Right renal cortex interstitium (tissue), 3 donors: ENCODE measurements around the gene SRSF2. TPM values are rescaled to one million over a fixed set of nuclear protein-coding genes. Genes with fewer than 3 reads are reported as not detected.
"Not testable (repeated sequence)": the region's sequence is repeated elsewhere in the genome, so short reads cannot be mapped to it uniquely, and the experiment has no call there.

Source experiments
- DNase-seq, 3 donors: peaks; one replicate each; pipeline ENCODE4 v3.0.0-alpha.2; 2013; ENCODE audit warnings: low read depth in 3 of 3, low spot score in 2 of 3
- polyA plus RNA-seq, 3 donors: library from polyadenylated mRNA; unstranded; fragments of 120-200 nt; gene quantifications; one replicate each; pipeline ENCODE4 v1.2.1, GENCODE V29; 2013; ENCODE audit not compliant: insufficient read length in 3 of 3

Gene SRSF2
- polyA plus RNA-seq, 3 donors: 395 to 434 (median 415) TPM

DNA sequence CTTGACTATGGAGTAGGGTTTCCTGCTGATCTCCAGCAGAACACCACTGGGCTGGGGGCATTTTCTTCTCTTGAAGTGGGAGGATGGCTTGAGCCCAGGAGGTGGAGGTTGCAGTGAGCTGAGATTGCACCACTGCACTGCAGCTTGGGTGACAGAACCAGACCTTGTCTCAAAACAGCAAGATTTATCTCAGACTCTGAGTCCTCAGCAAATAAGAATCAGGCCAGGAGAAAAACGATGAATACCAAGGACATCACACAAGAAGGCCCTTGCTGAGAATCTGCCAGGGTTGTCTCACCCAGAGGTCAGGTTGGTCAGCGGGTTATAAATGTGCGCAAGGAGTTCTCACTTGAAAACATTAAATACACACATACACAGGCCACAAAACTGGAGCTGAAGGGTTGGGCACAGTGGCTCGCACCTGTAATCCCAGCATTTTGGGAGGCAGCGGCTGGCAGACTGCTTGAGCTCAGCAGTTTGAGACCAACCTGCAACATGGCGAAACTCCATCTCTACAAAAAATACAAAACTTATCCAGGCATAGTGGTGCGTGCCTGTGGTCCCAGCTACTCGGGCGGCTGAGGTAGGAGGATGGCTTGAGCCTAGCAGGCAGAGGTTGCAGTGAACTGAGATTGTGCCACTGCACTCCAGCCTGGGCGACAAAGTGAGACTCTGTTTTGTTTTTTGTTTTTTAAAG lies 34.0 kb downstream of the SRSF2 start:
- DNase-seq: no peak

DNA sequence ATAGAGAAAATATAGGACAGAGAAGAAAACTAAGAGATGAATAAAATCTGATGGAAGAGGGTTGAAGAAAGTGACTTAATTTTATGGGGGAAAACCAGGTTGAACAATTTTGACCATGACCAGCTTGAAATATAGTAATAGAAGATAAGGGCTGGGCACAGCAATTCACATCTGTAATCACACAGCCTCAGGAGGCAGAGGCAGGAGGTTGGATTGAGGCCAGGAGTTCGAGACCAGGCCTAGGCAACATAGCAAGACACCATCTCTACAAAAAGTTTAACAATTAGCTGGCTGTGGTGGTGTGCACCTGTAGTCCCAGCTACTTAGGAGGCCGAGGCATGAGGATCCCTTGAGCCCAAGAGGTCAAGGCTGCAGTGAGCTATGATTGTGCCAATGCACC lies 35.1 kb downstream of the SRSF2 start:
- DNase-seq: no peak

DNA sequence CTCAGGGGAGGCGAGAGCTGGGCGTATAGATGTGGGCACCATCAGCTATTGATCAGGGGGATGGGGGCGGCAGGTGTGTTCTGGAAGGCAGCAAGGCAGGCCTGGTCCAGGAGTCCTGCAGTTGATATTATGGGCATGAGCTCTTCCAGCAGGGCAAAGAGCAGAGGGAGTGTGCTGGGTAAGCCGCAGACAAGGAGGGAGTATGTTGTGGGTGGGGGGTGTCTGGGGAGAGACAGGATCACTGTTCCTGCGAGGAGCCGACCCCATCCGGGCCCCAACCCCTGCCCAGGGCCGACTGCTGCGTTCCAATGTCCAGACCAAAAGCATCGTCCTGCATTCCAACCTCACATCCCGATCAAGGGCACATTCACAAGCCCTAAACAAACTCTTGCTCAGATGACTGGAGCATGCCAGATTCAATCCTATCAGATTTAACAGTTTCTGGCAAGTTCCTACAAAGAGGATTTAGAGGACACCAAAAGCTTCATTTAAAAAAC lies 35.6 kb downstream of the SRSF2 start:
- no peak for DNase-seq

DNA sequence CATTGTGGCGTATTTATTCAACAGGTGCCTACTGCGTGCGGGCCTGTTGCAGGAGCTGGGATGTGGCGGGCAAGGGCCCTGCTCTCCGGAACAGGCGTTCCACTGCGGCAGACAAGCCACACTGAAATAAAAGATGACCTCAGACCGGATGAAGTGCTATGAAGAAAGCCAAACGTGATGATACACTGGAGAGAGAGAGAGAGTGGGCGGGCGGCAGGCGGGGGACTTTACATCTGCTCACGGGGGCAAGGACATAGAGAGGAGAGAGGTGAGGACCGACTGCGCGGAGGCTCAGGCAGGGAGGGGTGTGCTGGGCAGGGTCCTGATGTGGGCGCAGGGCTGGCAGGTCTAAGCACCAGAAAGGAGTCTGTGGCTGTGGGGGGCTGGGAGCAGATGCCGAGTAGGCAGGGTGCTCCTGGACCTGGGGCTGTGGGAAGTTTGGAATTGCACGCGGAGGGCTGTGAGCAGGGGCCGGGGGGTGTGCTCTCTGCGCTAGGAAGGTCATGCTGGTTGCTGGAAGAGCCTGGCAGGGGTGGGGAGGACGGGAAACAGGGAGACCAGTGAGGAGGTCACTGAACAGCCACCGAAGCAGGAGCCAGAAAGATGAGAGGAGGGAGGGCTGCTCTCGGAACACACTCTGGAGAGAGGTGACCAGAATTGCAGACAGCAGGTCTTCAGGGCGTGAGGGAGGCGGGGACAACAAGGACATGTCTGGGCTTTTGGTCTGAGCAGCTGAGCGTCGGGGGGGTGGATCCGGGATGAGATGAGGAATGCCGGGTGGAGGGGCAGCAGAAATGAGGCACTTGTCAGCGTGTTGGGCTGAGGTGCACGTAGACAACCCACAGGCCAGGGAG lies 36.3 kb downstream of the SRSF2 start:
- DNase-seq: no peak

DNA sequence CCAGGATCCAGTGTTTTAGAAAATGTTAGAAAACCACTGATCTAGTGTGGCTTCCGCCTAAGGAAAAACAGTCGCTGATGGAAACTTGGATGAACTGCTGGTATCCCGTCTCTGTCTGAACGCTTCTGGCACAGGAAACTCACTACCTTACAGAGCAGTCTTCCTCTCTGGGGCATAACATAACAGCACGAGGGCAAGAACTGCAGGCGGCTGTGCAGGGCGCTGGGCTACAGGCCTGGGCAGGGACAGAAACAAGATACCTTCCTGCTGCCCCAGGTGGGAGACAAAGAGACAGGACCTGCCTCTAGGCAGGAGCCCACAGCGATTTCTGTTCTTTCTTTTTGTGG lies 36.9 kb downstream of the SRSF2 start:
- DNase-seq: no peak

DNA sequence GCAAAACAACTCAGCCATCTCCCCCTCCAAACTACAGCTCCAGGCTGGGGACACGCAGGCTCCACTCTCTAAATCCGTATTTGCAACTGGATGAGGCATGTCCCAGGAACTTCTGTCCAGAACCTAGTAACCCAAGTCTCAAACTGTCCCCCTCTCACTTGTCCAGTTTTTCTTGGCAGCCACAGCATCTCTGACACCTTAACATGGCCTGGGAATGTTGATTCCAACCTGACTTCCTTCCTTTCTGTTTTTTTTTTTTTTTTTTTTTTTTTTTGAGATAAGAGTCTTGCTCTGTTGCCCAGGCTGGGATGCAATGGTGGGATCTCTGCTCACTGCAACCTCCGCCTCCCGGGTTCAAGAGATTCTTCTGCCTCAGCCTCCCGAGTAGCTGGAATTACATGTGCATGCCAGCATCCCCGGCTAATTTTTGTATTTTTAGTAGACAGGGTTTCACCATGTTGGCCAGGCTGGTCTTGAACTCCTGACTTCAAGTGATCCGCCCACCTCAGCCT lies 38.6 kb downstream of the SRSF2 start:
- not testable (repeated sequence) for DNase-seq

DNA sequence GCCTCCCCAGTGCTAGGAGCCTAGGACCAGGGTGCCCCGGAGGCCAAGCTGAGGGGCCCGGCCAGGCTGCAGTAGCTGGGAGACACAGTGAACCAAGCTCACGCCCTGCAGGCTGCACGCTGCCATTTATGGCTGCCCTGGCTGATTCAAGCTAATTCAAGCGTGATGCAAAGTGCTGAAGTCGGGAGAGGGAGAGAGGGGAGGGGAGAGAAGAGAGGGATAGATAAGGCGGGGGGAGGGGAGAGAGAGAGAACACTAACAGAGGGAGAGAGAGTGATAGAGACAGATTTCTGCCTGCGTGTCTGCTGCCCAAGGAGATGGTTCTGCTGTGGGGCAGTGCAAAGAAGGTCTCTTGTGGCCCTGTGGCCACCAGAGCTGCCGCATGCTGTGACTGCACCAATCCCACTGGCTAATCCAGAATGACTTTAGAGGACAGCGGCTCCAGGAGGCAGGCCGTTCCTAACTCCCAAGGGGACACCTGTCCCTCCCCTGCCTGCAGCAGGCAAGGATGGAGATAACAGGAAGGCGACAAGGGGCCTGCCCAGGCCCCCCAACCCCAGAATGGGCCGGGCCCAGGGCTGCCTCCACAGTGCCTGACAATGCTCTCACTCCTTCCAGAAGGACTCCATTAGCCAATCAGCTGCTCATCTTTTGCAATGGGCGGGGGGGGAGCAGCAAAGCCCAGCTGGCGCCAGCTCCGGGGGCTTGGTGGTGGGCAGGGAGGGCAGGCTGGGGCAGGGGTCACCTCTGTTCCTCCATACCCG lies 39.2 kb downstream of the SRSF2 start:
- no peak for DNase-seq

DNA sequence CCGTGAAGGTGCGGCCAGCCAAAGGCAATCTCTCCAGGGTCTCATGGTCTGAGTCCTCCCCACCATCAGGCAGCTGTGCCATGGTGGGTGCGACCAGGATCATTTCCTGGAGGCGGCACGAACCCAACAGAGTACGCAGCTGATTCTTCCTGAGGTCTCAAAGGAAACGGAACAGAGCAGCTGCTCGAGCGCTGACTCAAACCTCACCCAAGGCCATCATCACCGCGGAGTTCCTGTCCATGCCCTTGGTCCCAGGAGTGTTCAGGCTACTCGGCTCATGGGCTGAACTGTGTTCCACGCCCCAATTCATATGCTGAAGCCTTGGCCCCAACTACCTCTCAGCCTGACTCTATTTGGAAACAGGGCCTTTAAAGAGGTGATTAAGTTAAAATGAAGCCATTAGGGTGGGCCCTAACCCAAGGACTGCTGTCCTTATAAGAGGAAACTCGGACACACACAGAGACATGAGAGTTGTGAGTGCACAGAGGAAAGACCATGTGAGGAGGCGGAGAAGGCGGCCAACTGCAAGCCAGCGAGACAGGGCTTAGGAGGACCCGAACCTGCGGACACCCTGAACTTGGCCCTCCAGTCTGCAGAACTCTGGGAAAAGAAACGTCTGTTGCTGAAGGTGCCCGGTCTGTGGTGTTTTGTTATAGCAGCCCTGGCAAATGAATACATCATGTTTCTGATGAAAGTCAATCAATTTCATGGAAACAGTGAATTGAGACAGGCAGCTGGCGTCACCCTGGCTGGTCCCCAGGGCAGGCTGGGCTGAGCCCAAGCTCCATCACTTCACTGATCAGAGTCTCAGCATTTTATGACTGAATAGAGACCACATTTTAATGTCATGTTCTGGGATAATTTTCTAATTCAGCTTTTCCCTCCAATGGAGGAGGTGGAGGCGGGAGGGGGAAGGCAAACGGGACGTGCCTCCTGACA lies 40.1 kb downstream of the SRSF2 start:
- DNase-seq: no peak

DNA sequence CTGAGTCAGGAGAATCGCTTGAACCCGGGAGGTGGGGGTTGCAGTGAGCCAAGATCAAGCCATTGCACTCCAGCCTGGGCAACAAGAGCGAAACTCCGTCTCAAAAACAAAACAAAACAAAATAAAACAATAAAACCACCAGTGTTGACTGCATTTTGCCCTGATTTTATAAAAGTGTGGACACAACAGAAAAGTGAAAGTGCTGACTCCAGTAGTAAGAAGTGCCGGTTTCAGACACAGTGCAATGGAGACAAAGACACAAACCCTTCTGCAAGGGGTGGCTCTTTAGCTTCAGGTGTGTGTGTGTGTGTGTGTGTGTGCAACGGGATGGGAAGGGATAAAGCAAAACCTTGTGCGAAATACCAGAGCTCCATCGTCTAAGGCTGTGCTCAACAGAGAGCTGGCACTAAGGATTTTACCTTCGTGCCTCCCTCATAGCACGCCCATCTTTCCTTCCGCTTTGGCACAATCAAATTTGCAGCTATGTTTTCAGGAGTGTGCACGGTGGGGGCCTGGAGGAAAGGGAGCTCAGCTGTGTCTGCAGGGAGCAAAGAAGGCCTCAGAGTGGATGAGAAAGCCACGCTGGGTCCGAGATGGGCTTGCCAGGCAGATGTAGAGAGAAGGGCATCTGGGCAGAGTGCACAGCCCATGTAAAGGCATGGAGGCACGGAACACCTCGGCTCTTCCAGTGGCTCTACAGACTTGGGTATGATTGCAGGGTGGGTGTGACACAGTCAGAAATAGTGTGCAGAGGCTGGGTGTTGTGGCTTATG lies 41.9 kb downstream of the SRSF2 start:
- DNase-seq: no peak

DNA sequence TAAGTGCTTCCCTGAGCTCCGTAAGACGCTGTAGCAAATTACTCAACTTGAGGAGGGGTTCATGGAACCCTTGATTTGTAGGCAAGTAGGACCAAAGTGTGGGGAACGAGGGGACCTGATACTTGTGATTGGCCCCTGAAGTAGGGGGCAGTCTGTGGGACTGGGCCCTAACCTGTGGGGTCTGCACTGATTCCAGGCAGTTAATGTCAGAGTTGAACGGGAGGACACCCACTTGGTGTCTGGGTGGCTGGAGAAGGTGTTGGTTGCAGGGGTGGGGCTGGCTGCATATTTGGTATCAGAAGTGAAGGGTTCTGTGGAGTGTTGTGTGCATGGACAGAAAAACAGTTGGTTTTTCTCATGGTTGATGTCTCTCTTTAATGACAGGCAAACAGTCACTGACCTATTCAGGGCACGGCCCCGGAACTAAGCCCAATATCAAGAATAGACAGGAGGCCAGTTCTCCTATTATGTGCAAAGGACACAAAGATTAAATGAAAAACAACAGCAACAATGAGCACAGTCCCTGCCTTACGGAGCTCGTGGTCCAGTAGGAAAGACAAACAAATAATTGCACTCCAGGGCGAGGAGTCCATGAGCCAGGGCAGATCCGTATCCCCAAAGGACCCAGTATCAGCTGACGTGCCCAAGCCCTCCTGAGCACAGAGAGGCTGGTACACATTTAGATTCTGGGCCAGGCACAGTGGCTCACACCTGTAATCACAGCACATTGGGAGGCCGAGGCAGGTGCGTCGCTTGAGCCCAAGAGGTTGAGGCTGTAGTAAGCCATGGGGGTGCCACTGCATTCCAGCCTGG lies 45.5 kb downstream of the SRSF2 start:
- no peak for DNase-seq

DNA sequence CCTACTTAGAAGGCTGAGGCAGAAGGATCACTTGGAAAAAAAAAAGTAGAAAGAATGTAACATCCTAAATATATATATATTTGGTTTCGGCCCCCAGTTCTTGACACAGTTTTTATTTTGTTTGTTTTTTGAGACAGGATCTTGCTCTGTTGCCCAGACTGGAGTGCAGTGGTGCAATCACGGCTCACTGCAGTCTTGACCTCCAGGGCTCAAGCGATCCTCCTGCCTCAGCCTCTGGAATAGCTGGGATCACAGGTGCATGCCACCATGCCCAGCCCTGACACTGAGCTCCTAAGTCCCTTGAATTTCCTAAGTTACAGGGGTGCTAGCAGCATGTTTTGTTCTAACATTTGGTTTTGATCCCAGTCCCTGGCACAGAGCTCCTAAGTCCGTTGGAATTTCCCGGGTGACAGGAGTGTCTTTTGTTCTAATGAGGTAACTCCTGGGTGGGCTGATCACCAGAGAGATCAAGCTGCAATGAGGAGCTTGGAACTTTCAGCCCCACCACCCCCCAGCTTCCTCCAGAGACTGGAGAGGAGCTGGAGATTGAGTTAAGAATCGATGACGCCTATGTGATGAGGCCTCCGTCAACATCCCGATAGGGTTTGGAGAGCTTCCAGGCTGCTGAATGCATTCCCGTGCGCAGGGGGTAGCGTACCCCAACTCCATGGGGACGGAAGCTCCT lies 46.4 kb downstream of the SRSF2 start:
- DNase-seq: no peak

DNA sequence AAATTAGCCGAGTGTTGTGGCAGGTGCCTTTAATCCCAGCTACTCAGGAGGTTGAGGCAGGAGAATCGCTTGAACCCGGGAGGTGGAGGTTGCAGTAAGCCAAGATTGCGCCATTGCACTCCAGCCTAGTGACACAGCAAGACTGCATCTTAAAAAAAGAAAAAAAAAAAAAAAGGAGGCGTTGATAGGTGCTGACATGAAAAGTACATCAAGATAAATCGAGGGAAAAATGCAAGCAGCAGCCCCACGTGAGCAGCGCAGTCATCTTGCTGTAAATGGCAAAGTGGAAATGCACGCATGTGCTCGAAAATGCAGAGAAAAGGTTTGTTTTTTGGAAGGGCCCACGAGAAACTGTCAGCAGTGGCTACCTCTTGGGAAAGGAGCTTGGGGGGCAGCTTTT lies 47.3 kb downstream of the SRSF2 start:
- no peak for DNase-seq

DNA sequence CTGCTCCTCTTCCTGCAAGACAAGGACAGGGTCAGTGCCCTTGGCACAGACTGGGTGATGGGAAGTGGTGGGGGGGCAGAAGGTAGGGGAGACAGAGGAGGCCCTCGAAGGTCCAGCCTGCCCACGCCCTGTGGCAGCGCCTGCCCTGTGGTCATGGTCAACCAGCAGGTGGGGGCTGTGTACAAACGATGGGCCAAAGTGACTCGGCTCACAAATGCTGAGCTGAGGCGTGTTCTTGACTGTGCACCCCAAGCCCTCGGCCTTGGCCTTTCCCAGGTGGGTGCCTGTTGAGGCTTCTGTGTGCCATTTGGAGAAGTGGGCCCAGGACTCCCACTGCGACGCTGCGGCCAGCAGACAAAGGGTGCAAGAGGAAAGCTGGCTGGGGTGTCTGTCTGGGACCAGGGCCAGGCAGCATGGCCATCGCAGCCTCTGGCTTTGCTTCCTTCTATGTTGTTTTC lies 48.9 kb downstream of the SRSF2 start:
- no peak for DNase-seq

DNA sequence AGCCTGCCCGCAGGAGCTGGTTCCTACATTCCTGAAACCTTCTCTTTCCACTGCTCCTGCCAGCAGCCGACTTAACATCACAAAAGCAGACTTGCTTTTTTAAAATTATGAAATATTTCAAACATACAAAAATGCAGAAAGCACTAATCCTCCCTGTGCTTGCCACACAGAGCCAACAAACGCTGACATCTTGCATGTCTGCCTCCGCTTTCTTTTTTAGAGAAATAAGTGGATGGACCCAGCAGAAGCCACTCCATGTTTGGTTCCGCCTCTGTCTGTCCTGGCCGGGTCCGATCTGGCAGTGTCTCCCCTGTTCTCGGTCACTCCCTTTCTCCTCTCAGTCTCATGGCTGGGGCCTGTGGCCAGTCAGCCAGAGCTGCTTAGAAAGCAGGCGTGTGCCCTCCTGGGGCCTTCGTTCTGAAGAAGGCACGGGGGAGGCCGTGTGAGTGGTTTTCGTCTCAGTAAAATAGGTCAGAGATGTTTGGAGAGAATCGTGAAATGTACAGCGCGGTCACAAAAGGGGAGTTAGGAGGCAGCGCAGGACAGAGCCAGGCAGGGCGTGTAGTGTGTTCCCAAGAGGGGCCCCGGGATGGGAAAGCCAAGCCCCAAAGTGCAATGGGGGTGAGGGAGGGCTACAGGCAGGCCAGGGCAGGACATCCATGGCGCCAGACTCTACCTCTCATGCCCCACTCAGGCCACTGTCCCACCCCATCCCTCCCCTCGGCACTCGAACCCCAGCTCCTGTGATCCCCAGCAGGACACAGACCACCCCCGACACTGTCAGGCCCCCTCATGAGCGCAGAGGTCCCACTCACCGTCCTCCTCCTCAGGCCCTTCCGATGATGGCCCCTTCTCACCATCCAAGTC lies 49.6 kb downstream of the SRSF2 start:
- no peak for DNase-seq

DNA sequence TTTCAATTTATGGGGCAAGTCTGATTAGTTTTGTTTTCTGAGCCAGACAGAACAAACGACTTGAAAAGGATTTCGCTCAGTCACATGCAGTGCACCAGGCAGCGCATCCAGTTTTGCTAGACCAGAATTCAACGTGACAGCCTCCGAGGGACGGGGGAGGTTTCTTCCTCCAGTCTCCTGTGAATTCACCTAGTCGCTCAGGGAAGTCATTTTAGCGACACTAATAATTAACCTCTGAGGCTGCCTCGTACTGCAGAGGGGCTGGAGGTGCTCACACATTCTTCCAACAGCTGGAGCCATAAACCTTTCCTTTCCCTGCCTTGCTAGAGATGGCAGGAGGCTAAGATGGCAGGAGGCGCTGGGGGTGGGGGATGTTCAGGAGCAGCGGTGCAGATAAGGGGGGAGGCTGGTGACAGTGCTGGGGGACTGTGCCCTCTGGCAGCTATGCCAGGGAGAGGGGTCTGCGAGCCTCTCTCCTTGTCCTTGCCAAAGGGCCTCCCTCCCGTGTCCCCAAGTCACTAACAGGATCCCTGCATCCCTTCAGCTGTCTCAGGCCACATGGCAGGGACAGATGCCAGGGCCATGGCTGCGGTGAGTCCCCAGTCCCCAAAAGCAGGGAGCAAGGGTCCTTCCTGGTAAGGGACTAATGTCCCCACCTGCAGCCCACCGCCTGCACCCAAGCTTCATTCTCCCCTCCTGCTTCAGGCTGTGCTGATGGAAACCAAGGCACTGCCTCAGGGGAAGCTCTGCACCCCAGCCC lies 50.4 kb downstream of the SRSF2 start:
- DNase-seq: no peak

DNA sequence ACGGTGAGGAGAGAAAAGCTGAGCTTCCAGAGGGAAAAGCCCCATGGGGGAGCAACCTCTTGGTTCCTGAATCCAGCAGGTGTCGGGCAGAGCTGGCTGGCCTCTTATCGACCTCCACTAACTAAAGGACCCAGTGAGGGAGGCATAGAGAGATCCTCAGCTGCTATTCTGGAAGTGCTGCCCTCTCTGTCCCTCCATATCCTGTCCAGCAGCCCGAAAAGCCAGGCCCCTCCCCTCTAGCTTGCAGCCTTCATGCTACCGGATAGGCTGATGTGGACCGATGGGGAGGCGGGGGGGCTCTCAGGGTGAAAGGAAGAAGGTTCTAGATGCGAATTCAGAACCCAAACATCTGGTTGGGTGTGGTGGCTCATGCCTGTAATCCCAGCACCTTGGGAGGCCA lies 51.3 kb downstream of the SRSF2 start:
- no peak for DNase-seq
